Gastrocnemius medialis (tissue), 4 donors: Measurements from ENCODE around the gene PCSK6.

Source experiments
- POLR2A ChIP-seq, 2 donors: fragments of 450-650 bp; IDR thresholded peaks; one replicate each; pipeline ENCODE4 v1.6.1; 2017; ENCODE audit warnings: antibody characterized with exemption in 2 of 2, mild to moderate bottlenecking in 2 of 2, moderate library complexity in 2 of 2
- TF ChIP-seq, protein P1 (sequence below), 5 experiments: fragments of 450-650 bp in 3 of 5; fragments of 200-600 bp in 2 of 5; sonication (generic) in 2 of 5; IDR thresholded peaks in 4 of 5; conservative IDR thresholded peaks in 1 of 5; 1 replicate in 4 of 5; 2 replicates in 1 of 5; pipeline ENCODE4 v1.5.1; 2016 to 2019; ENCODE audit warnings: antibody characterized with exemption in 5 of 5, mild to moderate bottlenecking in 3 of 5, moderate library complexity in 3 of 5

DNA sequence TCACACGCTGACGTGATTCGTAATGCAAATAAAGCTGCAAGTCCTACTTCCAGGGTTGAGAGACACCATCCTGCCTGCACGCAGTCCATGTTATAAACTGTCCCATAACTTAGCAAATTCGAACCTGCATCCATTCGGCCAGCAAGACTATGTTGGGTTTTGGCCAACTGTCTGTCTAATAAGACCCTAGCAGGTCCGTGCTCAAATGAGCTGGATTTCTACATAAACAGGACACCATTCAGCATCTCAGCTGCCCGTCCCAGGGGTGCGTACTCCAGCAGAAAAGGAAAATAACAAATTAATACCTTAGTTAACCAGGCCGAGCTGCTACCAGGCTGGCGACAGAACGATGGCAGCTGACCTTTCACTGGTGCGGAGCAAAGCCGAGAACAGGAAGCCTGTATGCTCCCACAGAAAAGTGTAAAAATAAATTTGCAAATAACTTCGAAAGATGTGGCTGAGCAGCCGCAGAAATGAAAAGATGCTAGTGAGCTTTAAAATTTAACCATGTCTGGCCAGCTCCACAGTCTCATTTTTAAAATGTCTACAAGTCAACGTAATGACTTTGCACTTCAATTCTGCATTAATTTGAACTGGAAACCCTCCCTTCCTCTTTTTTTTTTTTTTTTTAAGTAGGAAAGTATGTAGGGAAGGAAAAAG lies 97.4 kb downstream of the PCSK6 start:
- TF ChIP-seq, protein P1, sequence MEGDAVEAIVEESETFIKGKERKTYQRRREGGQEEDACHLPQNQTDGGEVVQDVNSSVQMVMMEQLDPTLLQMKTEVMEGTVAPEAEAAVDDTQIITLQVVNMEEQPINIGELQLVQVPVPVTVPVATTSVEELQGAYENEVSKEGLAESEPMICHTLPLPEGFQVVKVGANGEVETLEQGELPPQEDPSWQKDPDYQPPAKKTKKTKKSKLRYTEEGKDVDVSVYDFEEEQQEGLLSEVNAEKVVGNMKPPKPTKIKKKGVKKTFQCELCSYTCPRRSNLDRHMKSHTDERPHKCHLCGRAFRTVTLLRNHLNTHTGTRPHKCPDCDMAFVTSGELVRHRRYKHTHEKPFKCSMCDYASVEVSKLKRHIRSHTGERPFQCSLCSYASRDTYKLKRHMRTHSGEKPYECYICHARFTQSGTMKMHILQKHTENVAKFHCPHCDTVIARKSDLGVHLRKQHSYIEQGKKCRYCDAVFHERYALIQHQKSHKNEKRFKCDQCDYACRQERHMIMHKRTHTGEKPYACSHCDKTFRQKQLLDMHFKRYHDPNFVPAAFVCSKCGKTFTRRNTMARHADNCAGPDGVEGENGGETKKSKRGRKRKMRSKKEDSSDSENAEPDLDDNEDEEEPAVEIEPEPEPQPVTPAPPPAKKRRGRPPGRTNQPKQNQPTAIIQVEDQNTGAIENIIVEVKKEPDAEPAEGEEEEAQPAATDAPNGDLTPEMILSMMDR (IDR thresholded peaks at IDR 0.05 in 4 of 5, conservative IDR thresholded peaks at IDR 0.05 in 1 of 5) = no peak
- no peak for TF ChIP-seq POLR2A (IDR thresholded peaks at IDR 0.05)
